GM19455 (cell line): ENCODE measurements around the gene KPNA4.
"Not testable (repeated sequence)": the region's sequence is repeated elsewhere in the genome, so short reads cannot be mapped to it uniquely, and the experiment has no call there.

Experiments
- ATAC-seq: cut with Tn5 transposase; IDR thresholded peaks from one replicate; pipeline ENCODE4 v1.9.1; 2021; ENCODE audit not compliant: unreplicated experiment

KPNA4 gene

GRCh38 chr3:160452251-160452650, 113.1 kb downstream of the KPNA4 start:
- ATAC-seq: not testable (repeated sequence)

GRCh38 chr3:160451602-160452001, 113.8 kb downstream of the KPNA4 start:
- no peak for ATAC-seq

DNA sequence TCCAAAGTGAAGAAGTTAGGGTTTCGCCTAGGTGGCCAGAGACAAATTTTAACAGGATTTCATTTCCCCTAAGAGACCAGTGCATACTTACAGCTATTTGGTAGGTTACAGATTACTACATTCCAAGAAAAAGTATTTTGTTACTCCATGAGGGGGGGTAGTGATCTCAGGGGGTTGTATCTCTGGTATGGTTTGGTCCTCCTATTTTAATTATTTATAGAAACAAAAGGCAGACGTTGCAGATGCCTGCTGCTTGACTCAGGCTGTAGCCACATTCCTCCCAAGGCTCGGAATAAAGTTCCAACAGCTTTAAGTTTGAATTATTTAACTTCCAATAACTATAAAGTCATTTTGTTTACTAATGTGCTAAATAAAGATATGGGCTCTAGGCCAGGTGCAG, 114.5 kb downstream of the KPNA4 start:
- no peak for ATAC-seq

DNA sequence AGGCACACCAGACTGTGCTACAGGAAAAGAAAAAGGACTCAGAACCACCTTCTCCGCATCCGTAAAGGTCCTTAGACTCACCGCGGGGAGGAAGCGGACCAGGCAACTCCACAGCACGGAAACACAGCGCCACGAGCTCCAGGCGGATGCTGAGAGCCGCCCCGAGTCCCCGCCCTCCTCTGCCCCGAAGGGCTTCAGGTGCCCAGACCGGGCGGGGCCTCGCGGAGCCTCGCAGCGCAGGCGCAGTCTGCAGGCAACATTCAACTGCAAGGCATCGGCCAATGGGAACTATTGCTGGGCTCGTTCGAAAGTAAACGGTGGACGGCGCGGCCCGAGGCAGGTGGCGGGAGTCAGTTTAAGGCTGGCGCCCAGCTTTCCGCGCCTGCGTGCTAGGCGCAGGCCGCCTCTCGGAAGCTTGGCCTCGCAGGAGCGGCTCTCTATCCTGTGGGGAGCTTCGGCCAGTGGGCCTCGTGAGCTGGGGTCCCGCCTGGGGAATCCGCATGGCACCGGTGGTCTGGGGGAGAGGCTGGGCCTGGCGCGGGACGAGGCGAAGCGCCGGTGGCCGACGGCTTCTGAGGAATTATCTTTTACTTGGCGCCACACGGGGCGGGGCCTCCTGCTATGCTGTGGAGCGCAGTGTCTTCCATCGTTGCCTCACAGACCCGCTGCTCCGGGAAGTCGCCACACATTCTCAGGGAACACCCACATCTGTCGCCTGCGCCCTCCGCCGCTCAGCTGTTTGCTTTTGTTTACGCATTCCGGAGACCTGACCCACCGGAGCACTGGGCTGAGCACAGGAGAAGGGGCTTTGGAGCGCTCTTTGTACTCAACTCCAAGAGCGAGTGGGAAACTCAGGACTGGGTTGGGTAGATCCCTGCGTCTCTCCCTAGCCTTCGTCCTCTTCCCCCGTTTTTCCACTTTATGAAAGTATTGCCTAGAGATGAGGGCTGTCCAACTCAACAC, 115.5 kb downstream of the KPNA4 start, which contains the start of gene TRIM59:
Gene TRIM59, minus strand, starts transcription at position 151 of the 963 bp plus-strand sequence. CDS start 10,603 bp downstream, outside the sequence.
- ATAC-seq: peak; percentile 95

DNA sequence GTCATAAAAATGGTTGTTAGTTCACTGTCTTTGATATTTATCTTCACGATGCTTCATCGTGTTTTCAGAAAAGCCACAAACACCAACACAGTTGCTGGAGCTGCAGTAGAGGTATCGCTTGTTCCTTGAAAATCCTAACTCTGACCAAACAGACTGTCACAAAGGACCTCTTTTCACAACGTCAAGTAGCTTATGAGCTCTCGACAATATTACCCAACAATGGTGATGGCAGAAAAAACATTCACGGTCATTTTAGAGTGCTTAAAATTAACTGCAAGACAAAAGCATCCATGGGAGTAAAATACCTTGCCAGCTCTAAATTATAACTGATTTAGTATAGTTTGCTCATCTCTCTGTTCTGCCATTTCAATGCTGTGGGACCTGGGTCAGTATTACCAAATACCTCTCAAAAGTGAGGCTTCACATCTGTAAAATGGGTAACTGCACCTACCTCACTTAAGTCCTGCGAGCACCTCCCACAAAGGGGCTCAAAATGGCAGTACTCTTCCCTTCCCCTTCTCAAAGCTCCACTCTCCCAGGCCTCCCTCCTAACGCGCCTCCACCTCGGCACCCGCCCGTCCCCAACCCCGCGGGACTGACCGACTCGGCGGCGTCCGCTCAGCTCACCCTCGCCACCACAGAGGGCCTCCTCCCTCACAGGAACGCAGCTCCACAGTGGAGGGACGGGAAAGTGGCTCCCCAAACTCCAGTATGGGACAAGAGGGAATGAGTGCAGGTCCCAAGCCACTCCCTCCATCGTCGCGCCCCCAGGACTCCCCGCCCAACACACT, 116.3 kb downstream of the KPNA4 start:
- peak; percentile 44 for ATAC-seq

- ATAC-seq: no peak
Observed at GRCh38 chr3:160447544-160447943, 117.8 kb downstream of the KPNA4 start.

- no peak for ATAC-seq
Observed at GRCh38 chr3:160446522-160447056, 118.8 kb downstream of the KPNA4 start.

DNA sequence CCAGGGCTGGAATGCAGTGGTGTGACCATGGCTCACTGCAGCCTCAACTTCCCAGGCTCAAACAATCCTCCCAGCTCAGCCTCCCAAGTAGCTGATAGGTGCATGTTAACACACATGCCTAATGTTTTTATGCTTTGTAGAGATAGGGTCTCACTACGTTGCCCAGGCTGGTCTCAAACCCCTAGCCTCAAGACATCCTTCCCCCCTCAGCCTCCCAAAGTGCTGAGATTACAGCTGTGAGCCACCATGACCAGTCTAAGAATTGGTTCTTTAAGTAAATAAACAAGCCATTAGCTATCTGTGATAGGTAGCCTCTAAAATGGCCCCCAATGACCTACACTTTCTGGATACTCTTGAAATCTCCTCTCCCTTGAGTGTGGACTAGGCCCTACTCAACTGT, 119.5 kb downstream of the KPNA4 start:
- ATAC-seq: no peak
